HCT116 (cell line): Measurements from ENCODE around the gene DPEP3.

Experiments
- CEBPB ChIP-seq: IDR thresholded peaks from 2 replicates; pipeline ENCODE4 v1.6.1; 2012; ENCODE audit warnings: low read depth
- EZH2 ChIP-seq: fragments of 200-600 bp; sonication (generic); IDR thresholded peaks from 2 replicates; pipeline ENCODE4 v1.6.1; 2017; ENCODE audit warnings: antibody characterized with exemption, mixed run types
- EZH2phosphoT487 ChIP-seq: fragments of 200-600 bp; IDR thresholded peaks from 2 replicates; pipeline ENCODE4 v1.6.1; 2018; ENCODE audit warnings: antibody characterized with exemption, borderline replicate concordance
- JUND ChIP-seq: IDR thresholded peaks from 2 replicates; pipeline ENCODE4 v1.6.1; 2012
- POLR2A ChIP-seq: IDR thresholded peaks from 2 replicates; pipeline ENCODE4 v1.7.0; 2011; ENCODE audit warnings: borderline replicate concordance; ENCODE audit not compliant: insufficient read depth, insufficient read length; ENCODE audit errors: extremely low read depth
- SIN3A ChIP-seq: IDR thresholded peaks from 2 replicates; pipeline ENCODE4 v1.6.1; 2012; ENCODE audit warnings: low read depth
- YY1 ChIP-seq: IDR thresholded peaks from 2 replicates; pipeline ENCODE4 v1.6.1; 2011; ENCODE audit warnings: low read length, low read depth, moderate library complexity, mild to moderate bottlenecking; ENCODE audit not compliant: insufficient replicate concordance; ENCODE audit errors: extremely low read depth
- TF ChIP-seq, protein P1 (sequence below), 3 experiments: fragments of 200-600 bp in 1 of 3; sonication (generic) in 1 of 3; IDR thresholded peaks in 2 of 3; conservative IDR thresholded peaks in 1 of 3; 2 replicates each; pipeline ENCODE4 v1.5.1; 2012 to 2017; ENCODE audit warnings: low read depth in 2 of 3, low read length in 2 of 3, antibody characterized with exemption in 1 of 3, borderline replicate concordance in 1 of 3, control low read depth in 1 of 3, mild to moderate bottlenecking in 1 of 3, mixed read lengths in 1 of 3, mixed run types in 1 of 3, moderate library complexity in 1 of 3; ENCODE audit not compliant: insufficient read depth in 1 of 3
- TF ChIP-seq, protein P2 (sequence below): IDR thresholded peaks from 2 replicates; pipeline ENCODE4 v1.6.1; 2012
- TF ChIP-seq, protein P3 (sequence below): IDR thresholded peaks from 2 replicates; pipeline ENCODE4 v1.6.1; 2012; ENCODE audit warnings: low read depth

DNA sequence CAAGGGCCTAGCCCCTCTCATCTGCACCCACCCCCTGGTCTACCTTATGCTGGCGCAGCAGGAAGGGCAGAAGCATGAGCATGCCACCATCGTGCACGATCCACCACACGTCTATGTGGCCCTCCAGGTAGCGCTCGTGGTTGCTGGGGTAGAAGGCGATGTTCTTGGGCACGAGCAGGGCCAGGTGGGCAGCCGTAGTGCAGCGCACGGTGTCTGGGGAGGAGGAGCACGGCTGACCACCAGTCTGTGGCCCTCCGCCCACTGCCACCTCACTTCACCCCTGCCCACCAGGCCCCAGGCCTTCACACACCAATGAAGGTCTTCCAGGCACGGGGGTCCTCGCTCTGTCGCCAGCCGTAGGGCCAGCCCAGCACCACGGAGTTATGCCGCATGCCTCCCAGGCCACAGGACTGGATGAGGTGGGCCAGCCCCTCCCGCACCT lies 34.1 kb downstream of the DPEP3 start:
- TF ChIP-seq, protein P1, sequence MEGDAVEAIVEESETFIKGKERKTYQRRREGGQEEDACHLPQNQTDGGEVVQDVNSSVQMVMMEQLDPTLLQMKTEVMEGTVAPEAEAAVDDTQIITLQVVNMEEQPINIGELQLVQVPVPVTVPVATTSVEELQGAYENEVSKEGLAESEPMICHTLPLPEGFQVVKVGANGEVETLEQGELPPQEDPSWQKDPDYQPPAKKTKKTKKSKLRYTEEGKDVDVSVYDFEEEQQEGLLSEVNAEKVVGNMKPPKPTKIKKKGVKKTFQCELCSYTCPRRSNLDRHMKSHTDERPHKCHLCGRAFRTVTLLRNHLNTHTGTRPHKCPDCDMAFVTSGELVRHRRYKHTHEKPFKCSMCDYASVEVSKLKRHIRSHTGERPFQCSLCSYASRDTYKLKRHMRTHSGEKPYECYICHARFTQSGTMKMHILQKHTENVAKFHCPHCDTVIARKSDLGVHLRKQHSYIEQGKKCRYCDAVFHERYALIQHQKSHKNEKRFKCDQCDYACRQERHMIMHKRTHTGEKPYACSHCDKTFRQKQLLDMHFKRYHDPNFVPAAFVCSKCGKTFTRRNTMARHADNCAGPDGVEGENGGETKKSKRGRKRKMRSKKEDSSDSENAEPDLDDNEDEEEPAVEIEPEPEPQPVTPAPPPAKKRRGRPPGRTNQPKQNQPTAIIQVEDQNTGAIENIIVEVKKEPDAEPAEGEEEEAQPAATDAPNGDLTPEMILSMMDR (IDR thresholded peaks at IDR 0.05 in 2 of 3, conservative IDR thresholded peaks at IDR 0.05 in 1 of 3; ENCODE audit: borderline replicate concordance in 1 of 3, insufficient read depth in 1 of 3, low read depth in 2 of 3, low read length in 2 of 3) = no peak
- TF ChIP-seq, protein P2, sequence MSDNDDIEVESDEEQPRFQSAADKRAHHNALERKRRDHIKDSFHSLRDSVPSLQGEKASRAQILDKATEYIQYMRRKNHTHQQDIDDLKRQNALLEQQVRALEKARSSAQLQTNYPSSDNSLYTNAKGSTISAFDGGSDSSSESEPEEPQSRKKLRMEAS = no peak
- TF ChIP-seq CEBPB (no peak), POLR2A (no peak), YY1 (no peak), EZH2phosphoT487 (no peak), SIN3A (no peak), EZH2 (no peak), JUND (no peak)
- TF ChIP-seq, protein P3, sequence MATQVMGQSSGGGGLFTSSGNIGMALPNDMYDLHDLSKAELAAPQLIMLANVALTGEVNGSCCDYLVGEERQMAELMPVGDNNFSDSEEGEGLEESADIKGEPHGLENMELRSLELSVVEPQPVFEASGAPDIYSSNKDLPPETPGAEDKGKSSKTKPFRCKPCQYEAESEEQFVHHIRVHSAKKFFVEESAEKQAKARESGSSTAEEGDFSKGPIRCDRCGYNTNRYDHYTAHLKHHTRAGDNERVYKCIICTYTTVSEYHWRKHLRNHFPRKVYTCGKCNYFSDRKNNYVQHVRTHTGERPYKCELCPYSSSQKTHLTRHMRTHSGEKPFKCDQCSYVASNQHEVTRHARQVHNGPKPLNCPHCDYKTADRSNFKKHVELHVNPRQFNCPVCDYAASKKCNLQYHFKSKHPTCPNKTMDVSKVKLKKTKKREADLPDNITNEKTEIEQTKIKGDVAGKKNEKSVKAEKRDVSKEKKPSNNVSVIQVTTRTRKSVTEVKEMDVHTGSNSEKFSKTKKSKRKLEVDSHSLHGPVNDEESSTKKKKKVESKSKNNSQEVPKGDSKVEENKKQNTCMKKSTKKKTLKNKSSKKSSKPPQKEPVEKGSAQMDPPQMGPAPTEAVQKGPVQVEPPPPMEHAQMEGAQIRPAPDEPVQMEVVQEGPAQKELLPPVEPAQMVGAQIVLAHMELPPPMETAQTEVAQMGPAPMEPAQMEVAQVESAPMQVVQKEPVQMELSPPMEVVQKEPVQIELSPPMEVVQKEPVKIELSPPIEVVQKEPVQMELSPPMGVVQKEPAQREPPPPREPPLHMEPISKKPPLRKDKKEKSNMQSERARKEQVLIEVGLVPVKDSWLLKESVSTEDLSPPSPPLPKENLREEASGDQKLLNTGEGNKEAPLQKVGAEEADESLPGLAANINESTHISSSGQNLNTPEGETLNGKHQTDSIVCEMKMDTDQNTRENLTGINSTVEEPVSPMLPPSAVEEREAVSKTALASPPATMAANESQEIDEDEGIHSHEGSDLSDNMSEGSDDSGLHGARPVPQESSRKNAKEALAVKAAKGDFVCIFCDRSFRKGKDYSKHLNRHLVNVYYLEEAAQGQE = no peak
